ENCODE data around the gene CDH4. TPM values are rescaled to one million over a fixed set of nuclear protein-coding genes. Genes with fewer than 3 reads are reported as not detected.

CDH4 gene
- total and polyA plus RNA-seq, 5 donors from 2014 or later: 0.07 to 0.69 (median 0.49) TPM; not detected in 1

DNA sequence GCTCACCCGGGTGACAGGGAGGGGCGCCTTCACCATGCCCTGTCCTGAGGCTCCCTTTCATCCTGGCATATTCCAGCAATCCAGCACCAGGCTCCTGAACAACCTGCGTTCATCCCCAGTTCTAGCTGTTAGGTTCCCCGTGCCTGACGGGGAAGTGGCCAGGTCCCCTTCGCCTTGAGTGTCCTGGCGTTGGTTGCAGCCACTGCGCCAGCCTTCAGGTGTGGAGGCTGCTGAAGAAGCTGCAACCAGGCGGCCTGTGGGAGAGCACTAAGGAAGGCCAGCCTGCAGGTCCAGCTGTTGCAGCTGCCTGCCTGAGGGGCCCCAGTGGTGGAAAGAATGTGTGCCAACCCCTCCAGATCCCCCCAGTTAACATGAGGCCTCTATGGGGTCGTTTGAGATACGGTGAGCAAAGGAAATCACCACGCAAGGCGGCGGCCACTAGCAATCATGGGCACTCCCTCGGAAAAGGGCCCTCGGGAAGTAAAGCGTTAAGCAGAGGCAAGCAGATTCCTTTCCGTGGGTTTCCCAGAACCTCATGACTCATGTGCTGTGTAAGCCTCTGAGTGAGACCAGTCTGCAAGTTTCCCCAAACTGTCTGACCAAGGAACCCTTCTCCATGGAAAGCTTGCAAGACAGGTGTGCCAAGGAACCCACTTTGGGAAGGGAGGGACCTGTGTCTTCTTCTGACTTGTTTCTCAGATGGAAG, 492.8 kb downstream of the CDH4 start:
- H3K4me1 ChIP-seq (ENCODE audit: control insufficient read depth, insufficient read depth, low read length, poor library complexity, severe bottlenecking): no peaks in the 10 kb centered on the region
- peaks cover 0 to 5% (median 2%) of the 10 kb centered on the region in 7 donors for H3K9me3 Mint-ChIP-seq
- no peaks in the 10 kb centered on the region for H3K27me3 ChIP-seq (ENCODE audit: control insufficient read depth, insufficient read depth, low read length)
- no peak overlapping the region for H3K27ac Mint-ChIP-seq
- ATAC-seq (ENCODE audit: low read depth in 2 of 2): no peak
- H3K36me3 ChIP-seq (ENCODE audit: control insufficient read depth, insufficient read depth, low read length): no peaks in the 10 kb centered on the region
- no peak overlapping the region for H3K27ac ChIP-seq (ENCODE audit: insufficient read depth, low read length, poor library complexity, severe bottlenecking)
- H3K4me3 Mint-ChIP-seq: no peak overlapping the region
- no peaks in the 10 kb centered on the region for H3K27me3 Mint-ChIP-seq
- H3K4me1 Mint-ChIP-seq: no peaks in the 10 kb centered on the region
- H3K36me3 Mint-ChIP-seq: no peaks in the 10 kb centered on the region
- no peaks in the 10 kb centered on the region for H3K9me3 ChIP-seq (ENCODE audit: control insufficient read depth in 2 of 2, low read length in 2 of 2)
- no peak overlapping the region for H3K4me3 ChIP-seq (ENCODE audit: low read depth, low read length)
- DNase-seq: no peak

DNA sequence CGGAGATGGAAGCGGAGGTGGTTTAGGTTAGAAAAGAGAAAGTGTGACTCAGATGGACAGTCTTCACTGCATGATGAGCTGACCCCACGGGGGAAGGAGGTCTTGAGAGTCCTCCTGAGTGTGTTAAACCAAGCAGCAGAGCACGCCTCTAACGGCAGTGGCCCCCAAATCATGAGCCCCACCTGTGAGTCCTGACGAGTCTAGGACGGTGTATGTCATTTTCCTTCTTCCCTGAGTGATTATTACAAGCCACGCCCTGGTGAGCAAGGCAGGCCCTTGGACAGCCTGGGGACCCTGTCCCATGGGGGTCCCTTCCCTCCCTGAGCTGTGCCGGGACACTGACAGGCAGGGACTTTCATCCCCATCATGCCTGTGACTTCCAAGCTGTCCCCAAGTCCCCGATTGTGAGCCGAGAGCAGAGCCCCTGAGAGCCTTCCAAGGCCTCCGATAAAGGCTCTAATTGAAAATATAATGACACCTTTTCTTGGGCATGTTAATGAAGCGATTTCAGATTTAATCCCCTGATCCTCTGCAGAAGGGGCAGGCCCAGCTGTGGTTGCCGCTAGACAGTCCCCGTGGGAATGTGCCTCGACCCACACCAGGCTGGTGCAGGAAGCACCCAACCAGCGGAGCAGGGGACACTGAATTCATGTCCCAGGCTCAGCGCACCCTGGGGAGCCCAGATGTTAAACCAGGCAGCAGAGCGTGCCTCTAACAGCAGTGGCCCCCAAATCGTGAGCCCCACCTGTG, 493.5 kb downstream of the CDH4 start:
- H3K27ac Mint-ChIP-seq: no peak overlapping the region
- Histone ChIP-seq H3K27me3 (ENCODE audit: control insufficient read depth, insufficient read depth, low read length) (no peaks in the 10 kb centered on the region), H3K9me3 (ENCODE audit: control insufficient read depth in 2 of 2, low read length in 2 of 2) (peaks cover 2 to 4% of the 10 kb centered on the region in 2 experiments), H3K27ac (ENCODE audit: insufficient read depth, low read length, poor library complexity, severe bottlenecking) (no peak overlapping the region), H3K4me3 (ENCODE audit: low read depth, low read length) (no peak overlapping the region), H3K36me3 (ENCODE audit: control insufficient read depth, insufficient read depth, low read length) (no peaks in the 10 kb centered on the region), H3K4me1 (ENCODE audit: control insufficient read depth, insufficient read depth, low read length, poor library complexity, severe bottlenecking) (no peaks in the 10 kb centered on the region)
- ATAC-seq (ENCODE audit: low read depth in 2 of 2): no peak
- peaks cover 0 to 8% (median 5%) of the 10 kb centered on the region in 7 donors for H3K9me3 Mint-ChIP-seq
- DNase-seq: no peak
- no peaks in the 10 kb centered on the region for H3K4me1 Mint-ChIP-seq
- no peaks in the 10 kb centered on the region for H3K36me3 Mint-ChIP-seq
- peaks cover 3% of the 10 kb centered on the region for H3K27me3 Mint-ChIP-seq
- H3K4me3 Mint-ChIP-seq: no peak overlapping the region

DNA sequence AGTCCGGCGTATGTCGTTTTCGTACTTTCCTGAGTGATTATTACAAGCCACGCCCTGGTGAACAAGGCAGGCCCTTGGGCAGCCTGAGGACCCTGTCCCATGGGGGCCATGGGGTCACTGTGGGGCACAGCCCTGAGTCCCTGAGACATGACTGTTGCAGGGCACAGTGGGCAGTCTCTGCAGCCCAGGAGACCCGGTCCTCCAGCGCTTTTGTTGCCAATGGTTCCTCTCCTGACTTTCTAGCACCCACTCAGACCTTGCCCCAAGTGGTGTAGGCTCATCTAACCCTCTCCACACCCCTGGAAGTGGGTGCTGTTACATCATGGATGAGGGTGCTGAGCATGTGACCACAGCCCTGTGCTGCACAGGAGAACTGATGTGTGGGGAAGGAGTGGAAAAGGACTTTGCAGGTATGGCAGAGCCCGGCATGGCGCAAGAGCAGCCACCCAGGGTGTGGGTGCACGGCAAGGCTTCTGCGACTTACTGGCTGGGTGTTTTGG, 494.1 kb downstream of the CDH4 start:
- Histone ChIP-seq H3K27me3 (ENCODE audit: control insufficient read depth, insufficient read depth, low read length) (no peaks in the 10 kb centered on the region), H3K4me1 (ENCODE audit: control insufficient read depth, insufficient read depth, low read length, poor library complexity, severe bottlenecking) (no peaks in the 10 kb centered on the region), H3K36me3 (ENCODE audit: control insufficient read depth, insufficient read depth, low read length) (no peaks in the 10 kb centered on the region), H3K4me3 (ENCODE audit: low read depth, low read length) (no peak overlapping the region), H3K27ac (ENCODE audit: insufficient read depth, low read length, poor library complexity, severe bottlenecking) (no peak overlapping the region), H3K9me3 (ENCODE audit: control insufficient read depth in 2 of 2, low read length in 2 of 2) (peaks cover 2 to 5% of the 10 kb centered on the region in 2 experiments)
- Mint-ChIP-seq H3K36me3 (no peaks in the 10 kb centered on the region), H3K4me1 (no peaks in the 10 kb centered on the region), H3K9me3 (peaks cover 0 to 11% (median 5%) of the 10 kb centered on the region in 7 donors), H3K4me3 (no peak overlapping the region), H3K27ac (no peak overlapping the region), H3K27me3 (peaks cover 4% of the 10 kb centered on the region)
- DNase-seq: no peak
- ATAC-seq (ENCODE audit: low read depth in 2 of 2): no peak

GRCh38 chr20:61746781-61747180, 494.7 kb downstream of the CDH4 start:
- H3K36me3 ChIP-seq (ENCODE audit: control insufficient read depth, insufficient read depth, low read length): no peaks in the 10 kb centered on the region
- ATAC-seq (ENCODE audit: low read depth in 2 of 2) (no peak), DNase-seq (no peak)
- peaks cover 4% of the 10 kb centered on the region for H3K27me3 Mint-ChIP-seq
- H3K27ac Mint-ChIP-seq: no peak overlapping the region
- no peaks in the 10 kb centered on the region for H3K4me1 Mint-ChIP-seq
- H3K9me3 ChIP-seq (ENCODE audit: control insufficient read depth in 2 of 2, low read length in 2 of 2): peaks cover 2 to 5% of the 10 kb centered on the region in 2 experiments
- no peak overlapping the region for H3K4me3 Mint-ChIP-seq
- no peaks in the 10 kb centered on the region for H3K4me1 ChIP-seq (ENCODE audit: control insufficient read depth, insufficient read depth, low read length, poor library complexity, severe bottlenecking)
- H3K36me3 Mint-ChIP-seq: no peaks in the 10 kb centered on the region
- H3K4me3 ChIP-seq (ENCODE audit: low read depth, low read length): no peak overlapping the region
- H3K27ac ChIP-seq (ENCODE audit: insufficient read depth, low read length, poor library complexity, severe bottlenecking): no peak overlapping the region
- peaks cover 0 to 11% (median 5%) of the 10 kb centered on the region in 7 donors for H3K9me3 Mint-ChIP-seq
- no peaks in the 10 kb centered on the region for H3K27me3 ChIP-seq (ENCODE audit: control insufficient read depth, insufficient read depth, low read length)

DNA sequence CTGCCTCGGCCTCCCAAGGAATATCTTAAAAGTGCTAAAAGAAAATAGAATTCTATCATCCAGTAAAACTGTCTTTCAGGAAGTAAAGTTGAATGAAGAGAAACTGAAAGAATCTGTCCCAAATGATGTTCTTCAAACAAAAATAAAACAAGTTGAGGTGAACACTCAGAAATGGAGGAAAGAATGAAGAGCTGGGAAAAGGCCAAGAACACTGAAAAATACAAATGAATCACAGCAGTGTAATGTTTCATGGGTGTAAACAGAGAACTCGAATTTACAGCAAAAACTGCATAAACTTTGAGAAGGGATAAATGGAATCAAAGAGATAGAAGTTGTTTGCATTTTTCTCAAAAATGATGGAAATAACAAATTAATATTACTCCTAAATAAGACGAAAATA, 496.3 kb downstream of the CDH4 start:
- H3K27ac ChIP-seq (ENCODE audit: insufficient read depth, low read length, poor library complexity, severe bottlenecking): no peak overlapping the region
- H3K9me3 ChIP-seq (ENCODE audit: control insufficient read depth in 2 of 2, low read length in 2 of 2): peaks cover 2 to 5% of the 10 kb centered on the region in 2 experiments
- no peaks in the 10 kb centered on the region for H3K36me3 ChIP-seq (ENCODE audit: control insufficient read depth, insufficient read depth, low read length)
- H3K4me1 Mint-ChIP-seq: no peaks in the 10 kb centered on the region
- peaks cover 0 to 11% (median 5%) of the 10 kb centered on the region in 7 donors for H3K9me3 Mint-ChIP-seq
- H3K4me3 Mint-ChIP-seq: no peak overlapping the region
- no peak for ATAC-seq (ENCODE audit: low read depth in 2 of 2)
- H3K27ac Mint-ChIP-seq: no peak overlapping the region
- H3K36me3 Mint-ChIP-seq: no peaks in the 10 kb centered on the region
- no peaks in the 10 kb centered on the region for H3K27me3 ChIP-seq (ENCODE audit: control insufficient read depth, insufficient read depth, low read length)
- no peaks in the 10 kb centered on the region for H3K4me1 ChIP-seq (ENCODE audit: control insufficient read depth, insufficient read depth, low read length, poor library complexity, severe bottlenecking)
- DNase-seq: no peak
- H3K4me3 ChIP-seq (ENCODE audit: low read depth, low read length): no peak overlapping the region
- peaks cover 4% of the 10 kb centered on the region for H3K27me3 Mint-ChIP-seq

- Histone ChIP-seq H3K27me3 (ENCODE audit: control insufficient read depth, insufficient read depth, low read length) (no peaks in the 10 kb centered on the region), H3K36me3 (ENCODE audit: control insufficient read depth, insufficient read depth, low read length) (no peaks in the 10 kb centered on the region), H3K4me3 (ENCODE audit: low read depth, low read length) (no peak overlapping the region), H3K27ac (ENCODE audit: insufficient read depth, low read length, poor library complexity, severe bottlenecking) (no peak overlapping the region), H3K4me1 (ENCODE audit: control insufficient read depth, insufficient read depth, low read length, poor library complexity, severe bottlenecking) (no peaks in the 10 kb centered on the region), H3K9me3 (ENCODE audit: control insufficient read depth in 2 of 2, low read length in 2 of 2) (peaks cover 2 to 5% of the 10 kb centered on the region in 2 experiments)
- no peak overlapping the region for H3K27ac Mint-ChIP-seq
- H3K4me1 Mint-ChIP-seq: no peaks in the 10 kb centered on the region
- peaks cover 0 to 11% (median 5%) of the 10 kb centered on the region in 7 donors for H3K9me3 Mint-ChIP-seq
- DNase-seq (no peak), ATAC-seq (ENCODE audit: low read depth in 2 of 2) (no peak)
- peaks cover 4% of the 10 kb centered on the region for H3K27me3 Mint-ChIP-seq
- H3K36me3 Mint-ChIP-seq: no peaks in the 10 kb centered on the region
- no peak overlapping the region for H3K4me3 Mint-ChIP-seq
These were observed 497.5 kb downstream of the CDH4 start for GRCh38 chr20:61749406-61750075.

DNA sequence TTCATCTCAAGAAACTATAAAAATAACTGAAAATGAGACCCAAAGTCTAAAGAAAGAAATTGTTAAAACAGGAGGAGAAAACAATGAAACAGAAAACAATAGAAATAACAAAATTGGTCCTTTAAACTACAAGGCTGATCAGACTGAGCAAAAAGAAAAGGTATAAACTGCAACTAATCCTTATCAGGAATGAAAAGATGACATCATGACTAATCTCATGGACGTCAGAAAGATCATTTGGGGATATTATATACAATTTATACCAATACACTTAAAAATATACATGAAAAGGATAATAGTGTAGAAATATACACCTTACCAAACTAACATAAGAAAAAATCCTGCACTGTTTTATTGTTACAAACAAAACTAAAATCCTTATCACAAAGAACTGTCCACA, 498.0 kb downstream of the CDH4 start:
- Mint-ChIP-seq H3K27me3 (peaks cover 4% of the 10 kb centered on the region), H3K9me3 (peaks cover 0 to 11% (median 5%) of the 10 kb centered on the region in 7 donors), H3K36me3 (no peaks in the 10 kb centered on the region), H3K4me3 (no peak overlapping the region), H3K27ac (no peak overlapping the region), H3K4me1 (no peaks in the 10 kb centered on the region)
- Histone ChIP-seq H3K9me3 (ENCODE audit: control insufficient read depth in 2 of 2, low read length in 2 of 2) (peaks cover 2 to 5% of the 10 kb centered on the region in 2 experiments), H3K36me3 (ENCODE audit: control insufficient read depth, insufficient read depth, low read length) (no peaks in the 10 kb centered on the region), H3K4me1 (ENCODE audit: control insufficient read depth, insufficient read depth, low read length, poor library complexity, severe bottlenecking) (no peaks in the 10 kb centered on the region), H3K27ac (ENCODE audit: insufficient read depth, low read length, poor library complexity, severe bottlenecking) (no peak overlapping the region), H3K4me3 (ENCODE audit: low read depth, low read length) (no peak overlapping the region), H3K27me3 (ENCODE audit: control insufficient read depth, insufficient read depth, low read length) (no peaks in the 10 kb centered on the region)
- ATAC-seq (ENCODE audit: low read depth in 2 of 2): no peak
- DNase-seq: no peak

All from CD4-positive, CD25-positive, alpha-beta regulatory T cell (primary cell).